GM23248 (cell line): ENCODE results near the gene PLPPR1. TPM values are rescaled to one million over a fixed set of nuclear protein-coding genes. Genes with fewer than 3 reads are reported as not detected.

Experiments
- DNase-seq: peaks from one replicate; pipeline ENCODE4 v3.0.0-alpha.2; 2015
- H2AFZ ChIP-seq: fragments of 200-600 bp; sonication (generic); 2 replicates; pipeline ENCODE4 v1.6.1; 2016; ENCODE audit warnings: antibody characterized with exemption
- H3F3A ChIP-seq: fragments of 200-600 bp; sonication (generic); 2 replicates; pipeline ENCODE4 v1.6.1; 2016; ENCODE audit warnings: mild to moderate bottlenecking, antibody characterized with exemption, mixed run types; ENCODE audit not compliant: insufficient read depth
- H3K27ac ChIP-seq: fragments of 200-600 bp; sonication (generic); 2 replicates; pipeline ENCODE4 v1.5.1; 2016; ENCODE audit warnings: mild to moderate bottlenecking
- H3K27me3 ChIP-seq: fragments of 200-600 bp; sonication (generic); replicated peaks from 2 replicates; pipeline ENCODE4 v1.6.1; 2016; ENCODE audit warnings: mild to moderate bottlenecking; ENCODE audit not compliant: insufficient read depth
- H3K36me3 ChIP-seq: fragments of 200-600 bp; sonication (generic); 2 replicates; pipeline ENCODE4 v1.6.1; 2016; ENCODE audit warnings: low read depth, mild to moderate bottlenecking
- H3K4me1 ChIP-seq: fragments of 200-600 bp; sonication (generic); 2 replicates; pipeline ENCODE4 v1.6.1; 2016; ENCODE audit warnings: mild to moderate bottlenecking; ENCODE audit not compliant: insufficient read depth
- H3K4me2 ChIP-seq: fragments of 200-600 bp; sonication (generic); one replicate; pipeline ENCODE4 v1.6.1; 2016; ENCODE audit warnings: mild to moderate bottlenecking; ENCODE audit not compliant: unreplicated experiment
- H3K4me3 ChIP-seq: fragments of 200-600 bp; sonication (generic); 2 replicates; pipeline ENCODE4 v1.5.1; 2016; ENCODE audit warnings: mild to moderate bottlenecking
- H3K79me2 ChIP-seq: fragments of 200-600 bp; sonication (generic); 2 replicates; pipeline ENCODE4 v1.6.1; 2016; ENCODE audit warnings: mild to moderate bottlenecking; ENCODE audit not compliant: insufficient read depth
- H3K9ac ChIP-seq: fragments of 200-600 bp; sonication (generic); 2 replicates; pipeline ENCODE4 v1.6.1; 2016; ENCODE audit warnings: mild to moderate bottlenecking
- H3K9me2 ChIP-seq: fragments of 200-600 bp; sonication (generic); 2 replicates; pipeline ENCODE4 v1.6.1; 2016; ENCODE audit warnings: mixed run types, mild to moderate bottlenecking, moderate library complexity; ENCODE audit not compliant: insufficient read depth
- H3K9me3 ChIP-seq: fragments of 200-600 bp; sonication (generic); one replicate; pipeline ENCODE4 v1.6.1; 2017; ENCODE audit warnings: low read depth
- H4K20me1 ChIP-seq: fragments of 200-600 bp; sonication (generic); 2 replicates; pipeline ENCODE4 v1.6.0; 2016; ENCODE audit not compliant: insufficient read depth
- EZH2 ChIP-seq: fragments of 200-600 bp; sonication (generic); IDR thresholded peaks from 2 replicates; pipeline ENCODE4 v1.6.1; 2018; ENCODE audit warnings: antibody characterized with exemption, mild to moderate bottlenecking; ENCODE audit not compliant: insufficient read depth, poor library complexity, severe bottlenecking
- EZH2phosphoT487 ChIP-seq: fragments of 200-600 bp; sonication (generic); IDR thresholded peaks from 2 replicates; pipeline ENCODE4 v1.6.1; 2018; ENCODE audit warnings: antibody characterized with exemption, moderate library complexity, mild to moderate bottlenecking, low read depth; ENCODE audit not compliant: insufficient read depth
- WGBS, 2 experiments: methylation state at CpG; one replicate each; pipeline ENCODE4 v1.1.6; 2015 to 2017; ENCODE audit warnings: low lambda C conversion rate in 2 of 2, low coverage in 1 of 2; ENCODE audit errors: missing lambda C conversion rate in 2 of 2; 5-methylcytosine and 5-hydroxymethylcytosine counted together
- in situ Hi-C: fragments of 300-500 bp; cut with MboI; formaldehyde crosslinking; loops from 2 replicates; pipeline ENCODE4 v1.15.0; 2020
- polyA plus RNA-seq: library from polyadenylated mRNA; unstranded; fragments of >200 nt; fragmentation: Nextera tagmentation; extraction: Ambion mirVana; gene quantifications from 2 replicates; pipeline ENCODE4 v1.2.1, GENCODE V29; 2016
- total RNA-seq: library from RNA; depleted of rRNA; stranded (reverse); fragments of >200 nt; shearing (Covaris generic); gene quantifications from 2 replicates; pipeline ENCODE4 v1.2.3, GENCODE V29; 2014

PLPPR1 gene
- total and polyA plus RNA-seq, 2 experiments from 2014 or later, result not detected

- Histone ChIP-seq H4K20me1 (no peaks in the 10 kb centered on the region), H2AFZ (no peak overlapping the region), H3K4me2 (no peak overlapping the region), H3K36me3 (no peaks in the 10 kb centered on the region), H3K9me2 (0 out of 2 replicates have a peak, but pooled peaks cover 3% of the 10 kb centered on the region), H3K9me3 (no peaks in the 10 kb centered on the region), H3K4me3 (no peak overlapping the region), H3K79me2 (no peaks in the 10 kb centered on the region), H3K9ac (no peak overlapping the region), H3F3A (no peaks in the 10 kb centered on the region), H3K27ac (no peak overlapping the region), H3K27me3 (no peaks in the 10 kb centered on the region), H3K4me1 (no peaks in the 10 kb centered on the region)
- no peak for TF ChIP-seq EZH2
- TF ChIP-seq EZH2phosphoT487, result no peak
- WGBS, 2 experiments, result 5 to 7% methylated on average over 1 of the region's 1 CpG
- in situ Hi-C loops, result no loop called here
- DNase-seq, result no peak
Measured at GRCh38 chr9:101246691-101247090, 218.2 kb downstream of the PLPPR1 start.

GRCh38 chr9:101247297-101247696 lies 218.8 kb downstream of the PLPPR1 start:
- Histone ChIP-seq H3K4me2 (no peak overlapping the region), H3K27ac (no peak overlapping the region), H3K27me3 (no peaks in the 10 kb centered on the region), H3K9ac (no peak overlapping the region), H3F3A (no peaks in the 10 kb centered on the region), H4K20me1 (no peaks in the 10 kb centered on the region), H3K4me3 (no peak overlapping the region), H3K9me2 (0 out of 2 replicates have a peak, but pooled peaks cover 3% of the 10 kb centered on the region), H3K36me3 (no peaks in the 10 kb centered on the region), H2AFZ (no peak overlapping the region), H3K79me2 (no peaks in the 10 kb centered on the region), H3K4me1 (no peaks in the 10 kb centered on the region), H3K9me3 (no peaks in the 10 kb centered on the region)
- WGBS, 2 experiments, result 20 to 30% methylated on average over 2 of the region's 2 CpGs
- DNase-seq, result no peak
- TF ChIP-seq EZH2phosphoT487, result no peak
- no peak for TF ChIP-seq EZH2
- in situ Hi-C loops, result no loop called here

GRCh38 chr9:101254733-101255433 lies 226.4 kb downstream of the PLPPR1 start:
- H3K27ac ChIP-seq, result no peak overlapping the region
- H4K20me1 ChIP-seq, result no peaks in the 10 kb centered on the region
- no peak for DNase-seq
- H3F3A ChIP-seq, result no peaks in the 10 kb centered on the region
- H3K4me3 ChIP-seq, result no peak overlapping the region
- H3K36me3 ChIP-seq, result no peaks in the 10 kb centered on the region
- no peak for TF ChIP-seq EZH2
- TF ChIP-seq EZH2phosphoT487, result no peak
- no peaks in the 10 kb centered on the region for H3K27me3 ChIP-seq
- WGBS, 2 experiments, result 8 to 11% methylated on average over 1 of the region's 1 CpG
- no peaks in the 10 kb centered on the region for H3K79me2 ChIP-seq
- no peaks in the 10 kb centered on the region for H3K4me1 ChIP-seq
- H3K9me2 ChIP-seq, result no peaks in the 10 kb centered on the region
- H3K9ac ChIP-seq, result no peak overlapping the region
- no peak overlapping the region for H3K4me2 ChIP-seq
- no peaks in the 10 kb centered on the region for H3K9me3 ChIP-seq
- in situ Hi-C loops, result no loop called here
- no peak overlapping the region for H2AFZ ChIP-seq

- Histone ChIP-seq H3K4me3 (no peak overlapping the region), H3K9ac (no peak overlapping the region), H2AFZ (no peak overlapping the region), H3K36me3 (no peaks in the 10 kb centered on the region), H3F3A (no peaks in the 10 kb centered on the region), H3K9me2 (no peaks in the 10 kb centered on the region), H3K27me3 (no peaks in the 10 kb centered on the region), H4K20me1 (no peaks in the 10 kb centered on the region), H3K9me3 (no peaks in the 10 kb centered on the region), H3K27ac (no peak overlapping the region), H3K4me2 (no peak overlapping the region), H3K79me2 (no peaks in the 10 kb centered on the region), H3K4me1 (no peaks in the 10 kb centered on the region)
- in situ Hi-C loops, result no loop called here
- TF ChIP-seq EZH2 (no peak), EZH2phosphoT487 (no peak)
- DNase-seq, result no peak
Measured at GRCh38 chr9:101264727-101265126, 236.2 kb downstream of the PLPPR1 start.

- H3K9ac ChIP-seq, result no peak overlapping the region
- no peaks in the 10 kb centered on the region for H3K9me3 ChIP-seq
- no peak overlapping the region for H3K4me2 ChIP-seq
- TF ChIP-seq EZH2 (no peak), EZH2phosphoT487 (no peak)
- DNase-seq, result no peak
- H3K36me3 ChIP-seq, result no peaks in the 10 kb centered on the region
- no peaks in the 10 kb centered on the region; the same call in 1 of the 2 replicates for H3K27me3 ChIP-seq
- no peaks in the 10 kb centered on the region for H3K79me2 ChIP-seq
- H3K4me3 ChIP-seq, result no peak overlapping the region
- no peak overlapping the region for H2AFZ ChIP-seq
- H4K20me1 ChIP-seq, result no peaks in the 10 kb centered on the region
- H3K4me1 ChIP-seq, result no peaks in the 10 kb centered on the region
- in situ Hi-C loops, result no loop called here
- H3F3A ChIP-seq, result no peaks in the 10 kb centered on the region
- no peaks in the 10 kb centered on the region for H3K9me2 ChIP-seq
- no peak overlapping the region for H3K27ac ChIP-seq
Measured at GRCh38 chr9:101265261-101265660, 236.7 kb downstream of the PLPPR1 start.
